M059J (cell line): ENCODE measurements around the gene CELF5. TPM values are rescaled to one million over a fixed set of nuclear protein-coding genes. Genes with fewer than 3 reads are reported as not detected.
"Not testable (repeated sequence)": the region's sequence is repeated elsewhere in the genome, so short reads cannot be mapped to it uniquely, and the experiment has no call there.

Experiments used
- DNase-seq: peaks from one replicate; pipeline ENCODE4 v3.0.0-alpha.2; 2012; ENCODE audit warnings: low read depth
- total RNA-seq: library from RNA; depleted of rRNA; stranded (reverse); fragments of >200 nt; shearing (Covaris generic); gene quantifications from 2 replicates; pipeline ENCODE4 v1.2.3, GENCODE V29; 2014

Gene CELF5
- total RNA-seq, 1 experiment from 2014 or later: not detected

DNA sequence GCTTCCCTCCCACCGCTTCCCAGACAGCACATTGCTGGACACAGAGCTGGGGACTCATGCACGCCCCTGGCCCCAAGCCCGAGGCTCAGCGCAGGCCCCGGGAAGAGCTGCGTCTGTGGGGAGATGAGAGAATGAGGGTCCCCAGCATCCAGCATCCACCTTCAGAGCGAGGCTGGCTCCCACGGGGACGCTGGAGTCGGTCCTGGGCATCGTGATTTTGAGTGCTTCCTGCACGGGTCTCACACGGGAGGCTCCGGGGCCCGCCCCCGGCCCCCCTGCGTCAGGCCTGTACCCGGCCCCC is 34.0 kb upstream of the CELF5 start:
- no peak for DNase-seq

- DNase-seq: no peak
These were observed 33.3 kb upstream of the CELF5 start for GRCh38 chr19:3190921-3191805.

DNA sequence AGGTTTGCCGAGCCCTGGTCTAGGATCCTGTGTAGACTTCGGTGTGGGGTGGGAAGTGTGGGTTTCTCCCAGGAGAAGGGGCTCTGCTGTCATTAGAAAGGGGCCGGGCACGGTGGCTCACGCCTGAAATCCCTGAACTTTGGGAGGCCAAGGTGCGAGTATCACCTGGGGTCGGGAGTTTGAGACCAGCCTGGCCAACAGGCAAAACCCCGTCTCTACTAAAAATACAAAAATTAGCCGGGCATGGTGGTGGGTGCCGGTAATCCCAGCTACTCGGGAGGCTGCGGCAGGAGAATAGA is 32.7 kb upstream of the CELF5 start:
- DNase-seq: not testable (repeated sequence)

GRCh38 chr19:3192228-3192635 is 32.2 kb upstream of the CELF5 start:
- DNase-seq: no peak

DNA sequence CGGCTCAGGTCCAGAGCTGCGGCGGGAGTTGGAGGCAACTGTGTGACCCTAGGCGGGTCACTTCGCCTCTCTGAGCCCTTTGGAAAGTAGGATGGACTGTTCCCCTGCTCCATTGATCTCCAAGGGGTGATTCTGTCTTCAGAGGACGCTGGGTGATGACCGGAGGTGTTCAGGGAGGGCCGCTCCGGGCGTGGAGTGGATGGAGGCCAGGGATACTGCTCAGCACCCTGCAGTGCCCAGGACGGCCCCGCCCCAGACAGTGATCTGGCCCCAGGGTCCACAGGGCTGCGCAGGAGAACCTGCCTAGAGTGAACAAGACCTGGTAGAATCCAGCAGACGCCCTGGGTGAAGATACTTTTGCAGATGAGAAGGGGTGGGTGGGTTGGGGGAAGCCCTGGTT is 31.8 kb upstream of the CELF5 start:
- DNase-seq: no peak

DNA sequence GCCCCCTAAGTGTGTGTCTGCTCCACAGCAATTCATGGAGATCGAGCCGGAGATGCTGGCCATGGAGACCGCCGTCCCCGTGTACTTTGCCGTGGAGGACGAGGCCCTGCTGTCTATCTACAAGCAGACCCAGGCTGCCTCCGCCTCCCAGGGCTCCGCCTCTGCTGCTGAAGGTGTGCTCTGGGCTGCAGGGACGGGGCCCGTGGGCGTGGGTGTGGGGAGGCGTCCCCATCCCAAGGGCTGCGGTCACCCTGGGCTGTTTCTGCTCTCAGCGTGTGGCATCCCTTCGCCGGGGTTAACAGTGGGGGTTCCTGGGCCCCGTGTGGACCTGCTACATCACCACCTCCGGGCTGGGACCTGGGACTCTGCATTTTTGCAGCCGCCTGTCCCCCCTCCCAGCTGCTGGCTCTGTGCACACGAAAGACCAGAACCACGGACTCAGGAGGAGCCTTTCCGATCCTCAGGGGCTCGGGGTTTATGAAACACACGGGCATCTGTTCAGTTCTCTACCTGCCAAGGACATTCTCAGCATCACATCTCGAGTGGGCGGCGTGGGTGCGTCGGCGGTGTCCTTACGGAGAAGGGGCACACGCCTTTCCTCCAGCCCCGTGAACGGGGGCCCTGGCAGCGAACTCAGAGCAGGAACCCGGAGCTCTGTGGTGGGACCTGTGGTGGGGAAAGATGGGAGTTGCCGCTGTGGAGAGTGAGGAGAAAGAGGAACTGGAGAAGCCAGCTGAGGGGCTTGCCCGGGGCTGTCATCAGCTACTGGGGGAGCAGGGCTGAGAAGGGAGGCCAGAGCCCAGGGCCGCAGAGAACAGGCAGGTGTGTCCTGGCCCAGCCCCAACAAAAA is 31.0 kb upstream of the CELF5 start:
- no peak for DNase-seq

DNA sequence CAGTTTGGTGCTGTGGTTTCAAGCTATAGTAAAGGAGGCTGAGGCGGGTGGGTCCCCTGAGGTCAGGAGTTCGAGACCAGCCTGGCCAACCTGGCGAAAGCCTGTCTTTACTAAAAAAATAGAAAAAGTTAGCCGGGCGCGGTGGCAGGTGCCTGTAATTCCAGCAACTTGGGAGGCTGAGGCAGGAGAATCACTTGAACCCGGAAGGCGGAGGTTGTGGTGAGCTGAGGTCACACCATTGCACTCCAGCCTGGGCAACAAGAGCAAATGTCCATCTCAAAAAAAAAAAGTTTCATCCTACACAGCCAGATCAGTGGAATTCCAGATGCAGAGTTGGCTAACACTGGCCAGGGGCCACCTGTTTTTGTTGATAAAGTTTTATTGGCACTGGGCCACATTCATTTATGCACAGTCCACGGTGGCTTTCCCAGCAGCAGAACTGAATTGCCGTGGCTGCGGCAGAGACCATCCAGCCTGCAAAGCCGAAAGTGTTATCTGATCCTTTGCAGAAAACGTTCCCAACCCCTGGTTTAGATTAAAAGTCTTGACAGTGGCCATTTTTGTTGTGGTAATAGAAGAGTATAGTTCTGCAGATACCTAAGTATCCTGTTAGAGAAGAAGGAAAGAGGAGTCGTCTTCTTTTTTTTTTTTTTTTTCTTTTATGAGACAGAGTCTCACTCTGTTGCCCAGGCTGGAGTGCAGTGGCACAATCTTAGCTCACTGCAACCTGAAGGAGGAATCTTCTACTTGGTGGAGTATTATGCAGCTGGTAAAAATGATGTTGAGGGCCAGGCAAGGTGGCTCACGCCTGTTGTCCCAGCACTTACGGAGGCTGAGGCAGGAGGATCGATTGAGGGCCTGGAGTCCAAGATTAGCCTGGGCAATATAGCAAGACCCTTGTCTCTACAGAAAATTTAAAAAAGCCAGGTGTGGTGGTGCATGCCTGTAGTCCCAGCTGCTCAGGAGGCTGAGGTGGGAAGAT is 30.1 kb upstream of the CELF5 start:
- no peak for DNase-seq

- no peak for DNase-seq
These were observed 28.2 kb upstream of the CELF5 start for GRCh38 chr19:3196064-3196932.

- no peak for DNase-seq
These were observed 27.6 kb upstream of the CELF5 start for GRCh38 chr19:3196933-3197205.

DNA sequence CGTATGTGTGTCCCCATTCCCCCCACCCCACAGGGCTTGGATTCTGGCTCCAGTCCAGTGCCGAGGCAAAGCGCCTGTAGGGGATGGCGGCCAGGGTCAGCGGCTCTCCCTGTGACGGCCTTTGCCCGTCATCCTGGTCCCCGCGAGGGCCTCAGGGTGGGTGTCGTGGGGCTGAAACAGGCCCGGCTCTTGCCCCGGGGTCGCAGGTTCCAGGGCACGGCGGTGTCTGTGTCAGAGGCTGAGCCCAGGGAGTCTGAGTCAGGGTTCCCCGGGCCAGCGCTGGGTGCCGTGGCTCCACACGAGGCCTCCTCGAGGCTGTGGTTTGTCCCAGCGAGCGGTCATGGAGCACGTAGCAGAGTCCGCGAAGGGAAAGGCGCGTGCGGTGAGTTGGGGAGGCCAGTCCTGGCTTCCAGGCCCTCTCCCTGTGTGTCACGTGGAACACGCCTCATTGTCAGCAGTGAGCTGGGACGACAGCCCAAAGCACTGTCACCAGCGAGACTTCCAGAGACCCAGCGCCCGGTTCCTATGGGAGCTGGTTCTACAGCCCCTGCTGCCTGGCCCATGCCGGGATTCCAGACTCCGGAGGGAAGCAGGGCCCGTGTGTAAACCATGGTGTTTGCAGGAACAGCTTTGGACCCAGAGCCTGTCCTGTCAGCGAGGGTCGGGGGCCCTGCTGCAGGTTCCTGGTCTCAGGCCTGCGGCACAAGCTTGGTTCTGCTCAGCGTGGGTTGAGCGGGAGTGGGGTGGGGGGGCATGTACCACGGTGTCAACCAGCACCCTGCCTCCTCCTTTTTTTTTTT is 25.4 kb upstream of the CELF5 start:
- DNase-seq: no peak

GRCh38 chr19:3201072-3201700 is 23.3 kb upstream of the CELF5 start:
- DNase-seq: no peak

GRCh38 chr19:3201911-3202310 is 22.6 kb upstream of the CELF5 start:
- no peak for DNase-seq

DNA sequence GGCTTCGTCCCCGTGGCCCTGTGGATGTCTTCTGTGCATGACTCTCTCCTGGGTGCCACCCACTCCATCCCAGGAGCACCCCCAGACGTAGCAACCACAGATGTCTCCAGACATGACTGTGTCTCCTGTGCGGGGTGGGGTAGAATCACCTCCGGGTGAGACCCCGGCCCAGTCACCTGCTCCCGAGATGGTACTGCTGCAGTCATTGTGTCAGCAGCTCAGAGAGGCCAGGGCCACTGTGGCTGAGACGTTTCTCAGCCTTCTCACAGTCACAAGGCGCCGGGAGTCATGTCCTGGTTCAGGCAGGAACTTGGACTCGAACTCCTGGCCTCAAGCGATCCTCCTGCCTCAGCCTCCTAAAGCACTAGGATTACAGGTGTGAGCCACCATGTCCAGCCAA is 22.1 kb upstream of the CELF5 start:
- DNase-seq: no peak

DNA sequence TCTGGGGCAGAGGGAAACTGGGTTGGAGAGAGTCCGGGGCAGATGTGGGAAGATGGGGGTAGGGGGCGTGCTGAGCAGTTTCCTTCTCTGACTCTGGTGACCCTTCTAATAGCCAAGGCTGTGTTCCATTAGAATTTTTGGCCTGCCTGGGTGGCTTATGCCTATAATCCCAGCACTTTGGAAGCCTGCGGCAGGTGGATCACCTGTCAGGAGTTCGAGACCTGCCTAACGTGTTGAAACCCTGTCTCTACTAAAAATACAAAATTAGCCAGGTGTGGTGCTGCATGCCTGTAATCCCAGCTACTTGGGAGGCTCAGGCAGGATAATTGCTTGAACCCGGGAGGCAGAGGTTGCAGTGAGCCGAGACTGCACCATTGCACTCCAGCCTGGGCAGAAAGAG is 21.6 kb upstream of the CELF5 start:
- DNase-seq: not testable (repeated sequence)

GRCh38 chr19:3203805-3204645 is 20.4 kb upstream of the CELF5 start:
- DNase-seq: no peak

DNA sequence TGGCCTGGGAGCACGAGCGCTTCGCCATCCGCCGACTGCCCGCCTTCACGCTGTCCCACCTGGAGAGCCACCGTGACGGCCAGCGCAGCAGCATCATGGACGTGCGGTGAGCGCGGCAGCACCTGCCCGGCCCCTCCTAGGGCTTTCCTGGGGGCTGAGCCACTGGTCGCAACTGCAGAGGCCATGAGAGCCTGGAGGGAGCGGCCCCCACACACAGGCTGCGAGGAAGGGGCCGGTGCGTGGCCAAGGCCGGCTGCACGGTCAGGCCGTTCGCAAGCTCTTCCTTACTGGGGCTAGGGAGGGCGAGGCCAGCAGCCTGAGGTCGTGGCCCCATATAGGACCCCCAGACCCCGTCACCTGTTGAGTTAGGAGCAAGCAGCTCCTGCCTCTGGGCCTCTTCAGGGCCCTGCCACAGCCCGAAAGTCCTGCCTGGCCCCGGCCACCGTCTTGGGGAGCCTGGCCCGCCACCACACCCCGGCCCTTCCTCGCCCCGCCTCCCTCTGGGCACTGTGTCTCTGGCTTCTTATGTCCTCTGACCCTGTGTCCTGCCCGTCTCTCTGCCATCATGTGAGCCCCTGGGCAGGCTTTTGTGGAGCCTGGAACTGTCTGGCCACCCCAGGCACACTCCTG is 19.7 kb upstream of the CELF5 start:
- DNase-seq: no peak

DNA sequence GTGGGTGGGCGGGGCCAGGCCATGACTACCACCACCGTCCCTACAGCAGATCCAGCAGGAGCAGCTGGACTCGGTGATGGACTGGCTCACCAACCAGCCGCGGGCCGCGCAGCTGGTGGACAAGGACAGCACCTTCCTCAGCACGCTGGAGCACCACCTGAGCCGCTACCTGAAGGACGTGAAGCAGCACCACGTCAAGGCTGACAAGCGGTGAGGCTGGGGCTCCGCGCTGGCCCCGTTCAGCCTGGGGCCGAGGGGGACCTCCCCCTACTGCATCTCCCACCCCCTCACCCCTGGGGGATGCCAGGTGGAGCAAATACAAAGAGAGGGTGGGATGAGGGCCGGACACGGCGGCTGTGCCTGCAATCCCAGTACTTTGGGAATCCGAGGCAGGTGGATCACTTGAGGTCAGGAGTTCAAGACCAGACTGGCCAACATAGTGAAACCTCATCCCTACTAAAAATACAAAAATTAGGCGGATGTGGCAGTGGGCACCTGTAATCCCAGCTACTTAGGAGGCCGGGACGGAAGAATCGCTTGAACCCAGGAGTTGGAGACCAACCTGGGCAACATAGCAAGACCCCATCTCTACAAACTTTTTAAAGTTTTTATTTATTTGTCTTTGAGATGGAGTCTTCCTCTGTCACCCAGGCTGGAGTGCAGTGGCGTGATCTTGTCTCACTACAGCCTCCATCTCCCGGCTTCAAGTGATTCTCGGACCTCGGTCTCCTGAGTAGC is 18.1 kb upstream of the CELF5 start:
- DNase-seq: no peak
